ENCODE data around the gene CCL26. TPM values are rescaled to one million over a fixed set of nuclear protein-coding genes. Genes with fewer than 3 reads are reported as not detected.

The CCL26 gene
- total RNA-seq, 2 experiments from 2014 or later, result not detected

DNA sequence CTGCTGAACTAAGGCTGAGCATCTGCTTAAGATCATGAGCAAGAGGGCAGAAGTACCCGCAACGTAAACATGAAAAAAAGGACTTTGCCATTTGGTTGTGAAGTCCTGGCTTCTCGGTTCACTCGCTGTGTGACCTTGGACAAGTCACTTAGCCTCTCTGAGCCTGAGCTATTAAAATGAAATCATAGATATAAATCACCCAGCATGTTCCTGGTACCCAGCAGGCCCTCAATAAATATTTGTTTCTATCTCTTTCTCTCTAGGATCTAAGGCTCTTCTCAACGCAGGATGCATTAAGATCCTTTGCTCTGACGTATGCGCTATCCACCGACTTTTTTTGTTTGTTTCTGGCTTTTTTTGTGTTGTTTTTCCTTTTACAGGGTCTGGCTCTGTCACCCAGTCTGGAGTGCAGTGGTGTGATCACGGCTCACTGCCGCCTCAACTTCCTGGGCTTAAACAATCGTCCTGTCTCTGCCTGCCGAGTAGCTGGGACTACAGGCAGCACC is 39.9 kb downstream of the CCL26 start:
- DNase-seq (ENCODE audit: low spot score), result no peak
- CTCF ChIA-PET (ENCODE audit: unreplicated experiment), result no interaction called here
- Histone ChIP-seq H3K4me3 (ENCODE audit: low read depth, low read length, poor library complexity, severe bottlenecking) (no peak overlapping the region), H3K9me3 (ENCODE audit: low read length) (no peaks in the 10 kb centered on the region), H3K4me1 (ENCODE audit: insufficient read depth, low read length, poor library complexity, severe bottlenecking) (peaks cover 84% of the 10 kb centered on the region), H3K4me2 (ENCODE audit: low read length) (peak overlapping the region; percentile 69), H3K79me2 (ENCODE audit: insufficient read depth, low read depth, low read length) (peaks cover 33% of the 10 kb centered on the region; the same call in 1 of the 2 replicates), H4K20me1 (ENCODE audit: insufficient read depth, low read length) (no peaks in the 10 kb centered on the region), H3K9me2 (ENCODE audit: insufficient read depth, low read length) (no peaks in the 10 kb centered on the region), H3K36me3 (ENCODE audit: insufficient read depth, low read length) (peaks cover 11% of the 10 kb centered on the region; the same call in 1 of the 2 replicates), H3K27ac (ENCODE audit: low read depth, low read length, poor library complexity, severe bottlenecking) (peak overlapping the region; percentile 76), H2AFZ (ENCODE audit: low read length) (no peak overlapping the region; the same call in 1 of the 2 replicates)
- no TSS peak for BruUV-seq (replicated peaks)
- no peak for TF ChIP-seq EZH2phosphoT487 (IDR thresholded peaks at IDR 0.05; ENCODE audit: borderline replicate concordance, low read depth, low read length)
- TF ChIP-seq, protein P1, sequence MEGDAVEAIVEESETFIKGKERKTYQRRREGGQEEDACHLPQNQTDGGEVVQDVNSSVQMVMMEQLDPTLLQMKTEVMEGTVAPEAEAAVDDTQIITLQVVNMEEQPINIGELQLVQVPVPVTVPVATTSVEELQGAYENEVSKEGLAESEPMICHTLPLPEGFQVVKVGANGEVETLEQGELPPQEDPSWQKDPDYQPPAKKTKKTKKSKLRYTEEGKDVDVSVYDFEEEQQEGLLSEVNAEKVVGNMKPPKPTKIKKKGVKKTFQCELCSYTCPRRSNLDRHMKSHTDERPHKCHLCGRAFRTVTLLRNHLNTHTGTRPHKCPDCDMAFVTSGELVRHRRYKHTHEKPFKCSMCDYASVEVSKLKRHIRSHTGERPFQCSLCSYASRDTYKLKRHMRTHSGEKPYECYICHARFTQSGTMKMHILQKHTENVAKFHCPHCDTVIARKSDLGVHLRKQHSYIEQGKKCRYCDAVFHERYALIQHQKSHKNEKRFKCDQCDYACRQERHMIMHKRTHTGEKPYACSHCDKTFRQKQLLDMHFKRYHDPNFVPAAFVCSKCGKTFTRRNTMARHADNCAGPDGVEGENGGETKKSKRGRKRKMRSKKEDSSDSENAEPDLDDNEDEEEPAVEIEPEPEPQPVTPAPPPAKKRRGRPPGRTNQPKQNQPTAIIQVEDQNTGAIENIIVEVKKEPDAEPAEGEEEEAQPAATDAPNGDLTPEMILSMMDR (conservative IDR thresholded peaks at IDR 0.05; ENCODE audit: low read length), result no peak
- intact Hi-C loops (cut with micrococcal nuclease; ENCODE audit: unreplicated experiment), result loop anchor here (10.0 kb wide), 1 partner anchor 207 kb away; no protein-coding TSS in a partner anchor
- POLR2A ChIA-PET, result interaction anchor here (0.5 to 3.2 kb wide), 8 partner anchors 8 to 84 kb away, joined by 3 to 17 read pairs (median 3); partner anchors contain the start of gene HIP1

DNA sequence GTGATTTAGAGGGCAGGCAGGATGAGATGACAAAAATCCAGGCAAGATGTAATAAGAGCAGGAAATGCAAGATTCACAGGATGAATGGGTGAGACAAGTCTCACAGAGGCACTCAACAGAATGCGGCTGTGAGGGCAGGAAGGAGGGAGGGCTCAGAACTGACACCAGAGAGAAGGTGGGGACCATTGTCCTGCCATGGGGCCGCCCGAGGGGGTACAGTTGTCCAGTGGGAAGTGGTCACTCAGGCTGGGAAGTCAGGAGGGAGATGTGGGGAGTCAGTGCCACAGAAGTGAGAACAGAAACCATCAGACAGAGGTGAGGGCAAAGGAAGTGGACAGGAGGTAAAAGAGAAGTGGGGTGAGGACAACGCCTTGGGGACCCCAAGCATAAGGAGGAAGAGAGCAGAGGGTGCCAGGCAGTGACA is 42.1 kb downstream of the CCL26 start:
- intact Hi-C loops (cut with micrococcal nuclease; ENCODE audit: unreplicated experiment), result loop anchor here (10.0 kb wide), 1 partner anchor 205 kb away; no protein-coding TSS in a partner anchor
- Histone ChIP-seq H3K4me2 (ENCODE audit: low read length) (peak overlapping the region; percentile 45), H2AFZ (ENCODE audit: low read length) (no peak overlapping the region), H3K9me3 (ENCODE audit: low read length) (no peaks in the 10 kb centered on the region), H3K4me3 (ENCODE audit: low read depth, low read length, poor library complexity, severe bottlenecking) (no peak overlapping the region), H3K4me1 (ENCODE audit: insufficient read depth, low read length, poor library complexity, severe bottlenecking) (peaks cover 88% of the 10 kb centered on the region), H3K9me2 (ENCODE audit: insufficient read depth, low read length) (no peaks in the 10 kb centered on the region), H3K79me2 (ENCODE audit: insufficient read depth, low read depth, low read length) (peaks cover 16% of the 10 kb centered on the region; the same call in 1 of the 2 replicates), H3K27ac (ENCODE audit: low read depth, low read length, poor library complexity, severe bottlenecking) (peak overlapping the region; percentile 54), H4K20me1 (ENCODE audit: insufficient read depth, low read length) (no peaks in the 10 kb centered on the region), H3K36me3 (ENCODE audit: insufficient read depth, low read length) (peaks cover 6% of the 10 kb centered on the region; the same call in 1 of the 2 replicates)
- BruUV-seq (replicated peaks), result no TSS peak
- POLR2A ChIA-PET, result interaction anchor here (0.6 to 3.2 kb wide), 3 partner anchors 10 to 24 kb away, joined by 3 to 17 read pairs (median 4); partner anchors contain the start of gene HIP1
- no peak for DNase-seq (ENCODE audit: low spot score)
- CTCF ChIA-PET (ENCODE audit: unreplicated experiment), result no interaction called here
- TF ChIP-seq, protein P1 (conservative IDR thresholded peaks at IDR 0.05; ENCODE audit: low read length), result no peak
- no peak for TF ChIP-seq EZH2phosphoT487 (IDR thresholded peaks at IDR 0.05; ENCODE audit: borderline replicate concordance, low read depth, low read length)
